HEK293 (cell line): Measurements from ENCODE around the gene NPEPL1.

Experiments
- CTCF ChIA-PET: fragments of 350-600 bp; formaldehyde crosslinking; extraction: SDS; loops from one replicate; lab custom pipeline; 2021; ENCODE audit warnings: antibody characterized with exemption; lab: Yijun Ruan, JAX
- POLR2A ChIA-PET: fragments of 300-600 bp; formaldehyde crosslinking; extraction: SDS; loops from one replicate; lab custom pipeline; 2020; ENCODE audit warnings: antibody characterized with exemption, inconsistent platforms; lab: Yijun Ruan, JAX
- H3K27ac ChIP-seq: fragments of 200-500 bp; sonication (Bioruptor generic); 2 replicates; pipeline ENCODE4 v1.5.1; 2014; ENCODE audit warnings: low read depth, low read length, control low read depth, inconsistent platforms; ENCODE audit errors: extremely low read depth
- H3K36me3 ChIP-seq, 2 experiments: fragments of 200-500 bp in 1 of 2; sonication (Bioruptor generic) in 1 of 2; 1 replicate in 1 of 2; 2 replicates in 1 of 2; pipeline ENCODE4 v1.5.1; 2014 to 2017; ENCODE audit warnings: inconsistent platforms in 2 of 2, low read length in 2 of 2; ENCODE audit not compliant: control insufficient read depth in 2 of 2, insufficient read depth in 1 of 2
- H3K4me1 ChIP-seq: fragments of 200-500 bp; sonication (Bioruptor generic); 2 replicates; pipeline ENCODE4 v1.5.1; 2014; ENCODE audit warnings: mild to moderate bottlenecking, low read length, inconsistent platforms; ENCODE audit not compliant: control insufficient read depth, insufficient read depth
- H3K4me3 ChIP-seq: 2 replicates; pipeline ENCODE4 v1.5.1; 2011; ENCODE audit warnings: low read depth, mild to moderate bottlenecking, control low read depth, low read length, moderate library complexity
- H3K9me3 ChIP-seq: fragments of 200-500 bp; sonication (Bioruptor generic); 2 replicates; pipeline ENCODE4 v1.5.1; 2014; ENCODE audit warnings: low read depth, low read length, inconsistent platforms; ENCODE audit not compliant: control insufficient read depth, insufficient read depth
- EGR2 ChIP-seq: fragments of 450-650 bp; formaldehyde crosslinking; IDR thresholded peaks from 2 replicates; pipeline ENCODE4 v1.5.1; 2016; ENCODE audit warnings: low read depth, missing biosample characterization, missing genetic modification characterization
- FEZF1 ChIP-seq: fragments of 450-650 bp; formaldehyde crosslinking; IDR thresholded peaks from 2 replicates; pipeline ENCODE4 v1.5.1; 2016; ENCODE audit warnings: missing biosample characterization, missing genetic modification characterization
- PRDM1 ChIP-seq: fragments of 450-650 bp; formaldehyde crosslinking; IDR thresholded peaks from 2 replicates; pipeline ENCODE4; 2016; ENCODE audit warnings: missing biosample characterization, missing genetic modification characterization
- ZBTB10 ChIP-seq: fragments of 450-650 bp; formaldehyde crosslinking; IDR thresholded peaks from 2 replicates; pipeline ENCODE4 v1.5.1; 2016; ENCODE audit warnings: missing biosample characterization, missing genetic modification characterization
- ZNF155 ChIP-seq: fragments of 450-650 bp; formaldehyde crosslinking; IDR thresholded peaks from 2 replicates; pipeline ENCODE4 v1.5.1; 2016; ENCODE audit warnings: missing biosample characterization, missing genetic modification characterization
- ZNF23 ChIP-seq: fragments of 450-650 bp; formaldehyde crosslinking; IDR thresholded peaks from 2 replicates; pipeline ENCODE4 v1.5.1; 2016; ENCODE audit warnings: missing biosample characterization, missing genetic modification characterization, borderline replicate concordance
- ZNF354C ChIP-seq: fragments of 450-650 bp; formaldehyde crosslinking; IDR thresholded peaks from 2 replicates; pipeline ENCODE4 v1.5.1; 2016; ENCODE audit warnings: missing biosample characterization, missing genetic modification characterization, low read depth, borderline replicate concordance
- ZNF521 ChIP-seq: fragments of 450-650 bp; formaldehyde crosslinking; IDR thresholded peaks from 2 replicates; pipeline ENCODE4 v1.5.1; 2017; ENCODE audit warnings: missing biosample characterization, mild to moderate bottlenecking, missing genetic modification characterization
- ZNF585B ChIP-seq: fragments of 450-650 bp; formaldehyde crosslinking; IDR thresholded peaks from 2 replicates; pipeline ENCODE4 v1.5.1; 2016; ENCODE audit warnings: missing biosample characterization, missing genetic modification characterization
- ZNF777 ChIP-seq: fragments of 450-650 bp; formaldehyde crosslinking; IDR thresholded peaks from 2 replicates; pipeline ENCODE4 v1.5.1; 2017; ENCODE audit warnings: missing biosample characterization, missing genetic modification characterization, borderline replicate concordance
- ZNF843 ChIP-seq: fragments of 450-650 bp; formaldehyde crosslinking; IDR thresholded peaks from 2 replicates; pipeline ENCODE4 v1.5.1; 2016; ENCODE audit warnings: missing biosample characterization, missing genetic modification characterization
- TF ChIP-seq, protein P1 (sequence below): fragments of 450-650 bp; formaldehyde crosslinking; IDR thresholded peaks from 2 replicates; pipeline ENCODE4 v1.5.1; 2016; ENCODE audit warnings: missing biosample characterization, missing genetic modification characterization, low read depth
- TF ChIP-seq, protein P2 (sequence below): fragments of 450-650 bp; formaldehyde crosslinking; IDR thresholded peaks from 2 replicates; pipeline ENCODE4 v1.5.1; 2017; ENCODE audit warnings: missing biosample characterization, missing genetic modification characterization

The NPEPL1 gene

DNA sequence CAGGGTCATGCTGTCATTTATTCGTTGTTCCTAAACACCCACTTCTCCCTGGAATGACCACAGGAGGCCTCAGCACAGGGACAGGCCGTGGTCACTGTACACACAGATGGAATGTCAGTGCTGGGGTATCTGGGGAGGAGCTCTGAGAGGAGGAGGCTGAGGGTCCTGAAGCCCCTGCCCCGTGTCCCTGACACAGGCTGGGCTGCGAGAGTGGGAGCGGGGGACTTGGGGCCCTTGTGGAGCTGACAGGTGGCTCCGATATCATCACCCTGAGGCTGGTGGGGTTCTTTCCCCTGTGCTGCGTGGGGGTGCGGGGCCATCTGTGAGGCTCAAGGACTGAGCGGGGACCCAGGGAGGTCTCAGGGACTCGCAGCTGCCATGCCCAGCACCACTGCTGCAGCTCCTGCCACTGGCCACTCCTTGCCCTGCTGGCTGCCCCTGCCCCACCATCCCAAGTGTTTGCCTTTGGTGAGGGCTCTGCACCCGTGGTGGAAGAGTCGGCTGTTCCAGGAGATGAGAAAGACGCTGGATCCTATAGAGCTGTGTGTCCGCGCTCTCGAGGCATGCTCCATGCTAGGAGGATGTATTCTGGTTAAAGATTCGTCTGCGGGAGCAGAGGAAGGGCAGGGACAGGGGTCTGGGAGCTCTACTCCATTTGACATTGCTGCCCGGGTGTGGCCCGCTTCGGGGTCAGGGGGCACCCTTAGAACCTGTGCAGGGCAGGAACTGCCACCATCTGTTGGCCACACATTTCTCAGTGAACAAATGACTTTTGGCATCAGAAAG, 18.9 kb downstream of the NPEPL1 start (continued):
- TF ChIP-seq ZBTB10 (tag by site-specific recombination), result no peak

GRCh38 chr20:58712151-58712791, 19.7 kb downstream of the NPEPL1 start:
- no peaks in the 10 kb centered on the region for H3K4me1 ChIP-seq
- TF ChIP-seq EGR2 (tag by site-specific recombination) (peak; percentile 26; the same call in 1 of the 2 replicates), PRDM1 (no peak)
- no peak overlapping the region for H3K27ac ChIP-seq
- H3K4me3 ChIP-seq, result no peak overlapping the region
- ChIA-PET CTCF (interaction anchor here (1.1 kb wide), 1 partner anchor 22 kb away, joined by 3 read pairs; no protein-coding TSS in a partner anchor), POLR2A (no interaction called here)
- no peaks in the 10 kb centered on the region for H3K36me3 ChIP-seq
- no peaks in the 10 kb centered on the region for H3K9me3 ChIP-seq

DNA sequence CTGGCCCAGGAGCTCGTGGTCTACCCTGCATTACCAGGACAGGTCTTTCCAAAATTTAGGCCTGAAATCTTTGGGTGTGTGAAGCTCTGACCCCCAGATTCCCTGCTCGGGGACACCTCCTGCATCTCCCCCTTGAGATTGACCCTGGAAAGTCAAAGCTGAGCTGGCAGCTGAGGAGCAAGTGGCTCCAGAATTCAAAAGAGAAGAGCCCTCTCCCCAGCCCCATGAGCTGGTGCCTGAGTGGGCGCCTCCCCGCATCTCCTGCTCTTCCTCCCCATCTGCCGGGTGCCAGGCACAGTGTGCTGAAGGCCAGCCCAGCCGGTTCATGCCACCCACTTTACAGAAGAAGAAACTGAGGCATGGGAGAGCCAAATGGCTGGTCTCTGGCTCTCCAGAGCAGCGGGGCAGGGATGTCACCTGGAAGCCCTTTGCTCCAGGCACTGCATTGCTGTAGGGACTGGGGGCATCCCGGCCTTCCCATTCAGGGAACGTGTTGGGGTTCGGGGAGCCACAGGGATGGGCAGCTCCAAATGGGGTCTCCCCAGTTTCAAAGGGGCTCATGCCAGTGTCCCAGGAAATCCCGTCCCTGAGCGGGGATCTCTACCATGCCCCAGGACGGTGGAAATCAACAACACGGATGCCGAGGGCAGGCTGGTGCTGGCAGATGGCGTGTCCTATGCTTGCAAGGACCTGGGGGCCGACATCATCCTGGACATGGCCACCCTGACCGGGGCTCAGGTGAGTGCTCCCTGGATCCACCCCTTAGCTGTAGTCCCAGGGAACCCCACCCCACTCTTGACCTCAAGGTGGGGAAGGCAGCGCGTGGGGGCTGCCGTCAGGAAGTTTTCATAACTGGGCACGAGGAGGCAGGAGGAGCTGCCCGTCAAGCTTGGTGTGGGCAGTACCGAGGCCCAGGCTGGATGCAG, 20.5 kb downstream of the NPEPL1 start:
- Histone ChIP-seq H3K4me1 (no peaks in the 10 kb centered on the region), H3K9me3 (no peaks in the 10 kb centered on the region), H3K36me3 (no peaks in the 10 kb centered on the region), H3K4me3 (no peak overlapping the region), H3K27ac (no peak overlapping the region)
- CTCF ChIA-PET, result no interaction called here
- POLR2A ChIA-PET, result no interaction called here
- TF ChIP-seq ZNF23 (tag by site-specific recombination) (no peak), ZNF155 (no peak), ZNF354C (tag by site-specific recombination) (no peak), FEZF1 (no peak), ZNF777 (tag by site-specific recombination) (no peak), ZNF521 (tag by site-specific recombination) (no peak), ZNF843 (tag by site-specific recombination) (no peak), ZNF585B (no peak)
- TF ChIP-seq, protein P1, sequence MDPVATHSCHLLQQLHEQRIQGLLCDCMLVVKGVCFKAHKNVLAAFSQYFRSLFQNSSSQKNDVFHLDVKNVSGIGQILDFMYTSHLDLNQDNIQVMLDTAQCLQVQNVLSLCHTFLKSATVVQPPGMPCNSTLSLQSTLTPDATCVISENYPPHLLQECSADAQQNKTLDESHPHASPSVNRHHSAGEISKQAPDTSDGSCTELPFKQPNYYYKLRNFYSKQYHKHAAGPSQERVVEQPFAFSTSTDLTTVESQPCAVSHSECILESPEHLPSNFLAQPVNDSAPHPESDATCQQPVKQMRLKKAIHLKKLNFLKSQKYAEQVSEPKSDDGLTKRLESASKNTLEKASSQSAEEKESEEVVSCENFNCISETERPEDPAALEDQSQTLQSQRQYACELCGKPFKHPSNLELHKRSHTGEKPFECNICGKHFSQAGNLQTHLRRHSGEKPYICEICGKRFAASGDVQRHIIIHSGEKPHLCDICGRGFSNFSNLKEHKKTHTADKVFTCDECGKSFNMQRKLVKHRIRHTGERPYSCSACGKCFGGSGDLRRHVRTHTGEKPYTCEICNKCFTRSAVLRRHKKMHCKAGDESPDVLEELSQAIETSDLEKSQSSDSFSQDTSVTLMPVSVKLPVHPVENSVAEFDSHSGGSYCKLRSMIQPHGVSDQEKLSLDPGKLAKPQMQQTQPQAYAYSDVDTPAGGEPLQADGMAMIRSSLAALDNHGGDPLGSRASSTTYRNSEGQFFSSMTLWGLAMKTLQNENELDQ (tag by site-specific recombination), result no peak
- TF ChIP-seq, protein P2, sequence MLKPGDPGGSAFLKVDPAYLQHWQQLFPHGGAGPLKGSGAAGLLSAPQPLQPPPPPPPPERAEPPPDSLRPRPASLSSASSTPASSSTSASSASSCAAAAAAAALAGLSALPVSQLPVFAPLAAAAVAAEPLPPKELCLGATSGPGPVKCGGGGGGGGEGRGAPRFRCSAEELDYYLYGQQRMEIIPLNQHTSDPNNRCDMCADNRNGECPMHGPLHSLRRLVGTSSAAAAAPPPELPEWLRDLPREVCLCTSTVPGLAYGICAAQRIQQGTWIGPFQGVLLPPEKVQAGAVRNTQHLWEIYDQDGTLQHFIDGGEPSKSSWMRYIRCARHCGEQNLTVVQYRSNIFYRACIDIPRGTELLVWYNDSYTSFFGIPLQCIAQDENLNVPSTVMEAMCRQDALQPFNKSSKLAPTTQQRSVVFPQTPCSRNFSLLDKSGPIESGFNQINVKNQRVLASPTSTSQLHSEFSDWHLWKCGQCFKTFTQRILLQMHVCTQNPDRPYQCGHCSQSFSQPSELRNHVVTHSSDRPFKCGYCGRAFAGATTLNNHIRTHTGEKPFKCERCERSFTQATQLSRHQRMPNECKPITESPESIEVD (tag by site-specific recombination), result no peak
